Measurements from ENCODE around the gene HS6ST3.

HS6ST3 gene

DNA sequence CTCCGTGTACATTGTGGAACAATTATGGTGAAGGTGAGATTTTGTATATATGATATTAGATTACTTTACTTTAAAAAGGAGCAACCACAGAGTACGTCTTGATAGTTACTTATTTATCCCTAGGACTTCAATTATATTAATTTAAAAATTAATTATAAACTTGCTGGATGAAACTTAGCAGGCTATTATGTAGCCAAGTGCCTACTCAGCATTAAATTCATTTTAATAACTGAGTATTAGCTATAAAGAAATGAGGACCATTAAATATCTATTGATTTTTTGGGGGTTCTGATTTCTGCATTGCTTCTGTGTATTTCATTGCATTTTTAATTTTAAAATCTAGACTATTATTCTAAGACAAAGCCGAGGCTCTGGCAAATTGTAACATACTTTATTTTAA is 109.4 kb downstream of the HS6ST3 start:
- no peak for DNase-seq (ENCODE audit: low spot score)

DNA sequence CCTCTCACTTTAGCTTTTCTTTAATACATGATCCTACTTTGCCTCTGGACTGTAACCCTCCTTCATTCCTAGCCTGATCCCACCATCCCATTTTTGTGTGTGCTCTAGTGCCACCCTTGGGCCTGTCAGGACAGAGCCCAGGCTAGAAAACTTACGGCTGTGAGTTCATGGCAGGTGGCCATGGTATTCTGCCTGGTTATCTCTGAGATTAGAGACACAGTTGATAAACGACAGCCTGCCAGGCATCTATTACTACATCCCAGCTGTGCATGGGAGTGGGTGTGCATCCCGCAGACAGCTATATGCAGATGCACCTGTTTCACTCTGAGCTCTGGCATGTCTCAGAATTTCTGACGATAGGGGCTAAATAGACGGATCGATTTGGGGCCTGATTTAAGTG is 110.9 kb downstream of the HS6ST3 start:
- no peak for DNase-seq (ENCODE audit: low spot score)

DNA sequence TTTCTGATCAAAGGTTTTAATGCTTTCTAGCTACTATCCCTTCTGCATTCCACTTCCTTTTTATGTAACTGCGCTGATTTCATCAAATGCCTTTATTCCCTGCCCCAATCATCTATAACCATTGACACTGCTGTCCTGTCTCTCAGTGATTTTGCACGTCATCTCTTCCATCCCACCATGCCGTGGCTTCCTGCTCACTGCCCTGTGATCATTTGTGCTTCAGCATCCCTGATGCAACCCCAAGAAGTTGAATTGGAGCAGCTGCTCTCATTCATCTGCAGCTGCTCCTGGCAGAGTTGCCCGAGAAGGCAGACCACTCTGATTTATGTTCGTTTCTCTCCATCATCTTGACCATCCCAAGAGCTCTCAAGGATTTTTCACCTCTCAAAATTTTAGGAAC is 112.4 kb downstream of the HS6ST3 start:
- no peak for DNase-seq (ENCODE audit: low spot score)

DNA sequence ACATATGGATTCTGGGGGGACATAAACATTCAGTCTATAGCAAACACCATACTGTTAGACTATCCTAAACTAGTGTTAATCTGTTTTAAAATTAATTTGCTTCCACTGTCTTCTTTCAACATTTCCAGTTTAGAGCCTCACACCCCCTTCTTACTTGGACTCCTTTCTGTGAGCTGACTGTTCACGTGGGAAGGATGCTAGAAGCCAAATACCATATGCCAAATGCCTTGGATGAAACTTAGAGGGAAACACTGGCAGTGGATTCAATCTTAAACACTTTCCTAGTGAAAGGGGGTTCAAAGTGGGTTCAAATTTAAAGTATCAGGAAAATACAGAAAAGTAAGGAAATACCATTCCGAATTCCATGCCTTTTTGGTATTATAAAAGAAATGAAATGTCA is 113.6 kb downstream of the HS6ST3 start:
- DNase-seq (ENCODE audit: low spot score), result no peak

DNA sequence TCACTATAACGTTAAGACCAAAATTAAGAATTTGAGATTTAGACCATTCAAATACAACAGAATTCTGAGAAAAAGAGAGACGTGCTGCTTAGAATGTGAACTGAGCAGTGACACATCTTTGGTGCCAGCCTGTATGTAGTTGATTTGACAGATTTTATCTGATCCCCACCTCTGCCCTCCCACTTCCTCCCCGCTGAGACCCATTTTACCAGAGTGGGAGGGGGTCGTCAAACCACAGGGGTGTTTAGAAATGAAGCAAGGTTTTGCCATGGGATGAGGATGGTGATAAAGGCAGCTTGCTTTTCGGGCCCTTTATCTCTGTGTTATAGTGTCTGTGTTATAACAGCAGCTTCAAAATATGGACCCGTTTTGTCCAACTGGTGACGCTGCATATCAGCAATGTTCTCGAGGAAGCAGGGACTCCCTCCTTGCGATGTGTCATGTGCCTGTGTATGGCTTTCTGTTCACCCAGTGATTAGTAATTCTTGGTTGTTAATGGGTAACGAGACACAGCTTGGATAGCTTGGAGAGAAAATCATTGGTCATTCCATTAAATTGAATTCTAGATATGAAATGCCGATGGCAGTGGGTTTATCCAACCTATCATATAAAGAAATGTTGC is 125.0 kb downstream of the HS6ST3 start:
- DNase-seq (ENCODE audit: low spot score), result no peak

DNA sequence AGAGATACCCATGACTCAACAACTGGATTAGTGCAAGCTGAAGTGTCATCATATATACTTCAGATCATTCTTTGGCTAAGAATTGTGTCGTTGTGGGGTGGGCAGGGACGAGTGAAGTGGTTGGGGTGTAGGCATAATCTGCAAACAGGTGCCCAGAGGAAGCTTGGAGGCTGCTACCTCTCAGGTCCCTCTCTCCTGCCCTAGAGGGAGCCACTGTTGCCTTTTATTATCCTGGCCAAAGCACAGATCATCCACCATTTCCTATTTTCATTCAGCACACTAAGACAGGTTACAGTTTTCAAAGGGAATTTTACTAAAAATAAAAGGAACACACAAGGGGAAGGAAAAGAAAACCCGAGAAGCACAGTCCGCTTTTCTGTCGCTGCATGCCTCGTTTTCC is 126.6 kb downstream of the HS6ST3 start:
- no peak for DNase-seq (ENCODE audit: low spot score)

DNA sequence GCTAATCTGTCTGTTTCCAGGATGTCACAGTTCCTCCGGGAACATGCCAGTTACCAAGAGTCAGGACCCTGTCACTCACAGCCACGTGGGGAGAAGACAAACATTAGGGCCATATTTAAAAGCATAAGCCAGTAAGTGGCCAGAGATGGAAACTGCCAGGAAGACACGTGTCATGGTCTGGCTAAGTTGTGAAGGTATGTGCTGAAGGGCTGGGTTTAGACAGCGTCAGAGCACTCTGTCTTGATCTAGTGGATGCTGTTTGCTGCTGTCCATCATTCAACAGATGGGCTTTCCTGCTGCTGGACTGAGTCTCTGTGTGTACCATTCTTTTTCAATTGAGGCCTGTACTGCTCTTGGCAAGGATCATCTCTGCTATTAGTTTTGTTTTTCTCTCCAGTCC is 128.6 kb downstream of the HS6ST3 start:
- DNase-seq (ENCODE audit: low spot score), result no peak

DNA sequence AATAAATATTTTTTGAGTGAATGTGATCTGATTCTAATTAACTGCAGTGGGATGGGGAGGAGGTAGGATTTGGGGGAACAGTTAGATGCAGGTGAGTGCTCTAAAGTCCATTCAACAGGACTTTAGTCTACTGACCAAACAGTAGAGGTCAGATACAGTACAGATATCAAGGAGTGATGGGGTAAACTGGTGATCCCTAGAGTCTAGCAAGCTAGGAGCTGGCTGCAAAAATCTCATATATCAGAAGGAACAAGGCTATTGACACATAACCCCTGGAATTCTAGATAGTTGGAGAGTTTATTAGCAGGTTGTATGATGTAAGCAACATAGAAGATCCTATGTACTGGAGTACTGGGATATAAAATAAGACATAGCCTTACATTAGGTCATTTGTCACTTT is 131.6 kb downstream of the HS6ST3 start:
- DNase-seq (ENCODE audit: low spot score), result no peak

DNA sequence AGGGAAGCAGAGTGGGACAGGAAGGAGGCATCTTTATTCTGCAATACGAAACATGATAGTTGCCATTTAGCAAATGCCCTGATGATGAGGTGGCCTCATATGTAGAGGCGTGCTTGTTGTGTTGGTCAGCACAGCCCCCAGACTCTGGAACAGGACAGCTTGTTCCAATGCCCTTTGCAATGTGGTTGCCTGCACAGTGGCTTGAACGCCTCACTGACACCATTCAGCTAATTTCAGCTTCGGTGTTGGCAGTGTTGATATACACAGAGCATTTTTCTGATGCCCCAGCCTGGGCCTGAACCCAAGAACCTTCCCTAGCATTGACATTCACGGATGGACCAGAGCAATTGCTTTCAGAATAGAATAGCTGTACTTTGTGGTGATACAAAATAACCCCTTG is 133.3 kb downstream of the HS6ST3 start:
- peak; percentile 21 for DNase-seq (ENCODE audit: low spot score)

DNA sequence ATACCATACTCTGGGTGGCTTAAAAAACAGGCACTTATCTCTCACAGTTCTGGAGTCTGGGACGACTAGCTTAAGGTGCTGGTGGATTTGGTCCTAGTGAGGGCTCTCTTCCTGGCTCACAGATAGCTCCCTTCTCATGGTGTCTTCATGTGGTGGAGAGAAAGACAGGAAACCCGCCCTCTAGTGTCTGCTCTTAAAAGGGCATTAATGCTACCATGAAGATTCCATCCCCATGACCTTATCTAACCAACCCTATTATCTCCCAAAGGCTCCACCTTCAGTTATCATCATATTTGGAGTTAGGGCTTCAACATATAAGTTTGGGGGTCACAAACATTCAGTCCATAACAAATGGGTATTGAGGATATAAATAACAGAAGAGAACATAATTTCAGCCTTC is 139.4 kb downstream of the HS6ST3 start:
- no peak for DNase-seq (ENCODE audit: low spot score)

DNA sequence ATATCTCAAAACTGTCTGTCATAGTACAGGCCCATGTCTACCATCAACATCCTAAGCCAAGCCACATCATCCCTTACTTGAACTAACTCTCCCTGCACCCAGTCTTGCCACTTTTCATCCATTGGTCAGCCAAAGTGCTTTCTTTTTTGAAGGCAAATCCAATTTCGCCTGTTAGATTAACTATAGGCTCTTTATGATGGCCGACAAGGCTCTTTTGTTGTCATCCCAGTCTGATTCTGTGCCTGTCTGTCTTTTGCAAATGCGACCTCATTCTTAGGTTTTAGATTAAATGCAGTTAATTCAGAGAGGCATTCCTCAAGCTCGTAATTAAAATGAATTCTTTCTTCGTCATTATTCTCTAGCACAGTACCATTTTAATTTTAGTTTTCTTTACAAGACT is 148.3 kb downstream of the HS6ST3 start:
- no peak for DNase-seq (ENCODE audit: low spot score)

DNA sequence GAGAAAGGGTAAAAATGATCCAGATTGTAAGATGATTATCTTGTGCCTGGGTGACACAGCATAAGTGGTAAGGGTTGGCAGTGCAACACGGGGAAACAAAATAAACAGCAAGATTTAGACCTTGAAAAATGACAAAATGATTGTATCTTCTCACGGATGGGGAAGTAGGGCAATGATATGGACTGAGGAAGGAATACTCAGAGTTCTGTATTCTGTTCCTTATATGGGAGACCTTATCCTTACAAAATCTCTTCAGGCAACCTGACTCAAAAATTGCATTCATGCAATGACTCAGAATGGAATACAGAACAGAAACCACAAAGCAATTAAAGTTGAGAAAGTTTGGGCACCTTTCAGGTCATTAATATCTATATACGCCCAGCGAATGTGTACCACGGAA is 149.0 kb downstream of the HS6ST3 start:
- DNase-seq (ENCODE audit: low spot score), result no peak

DNA sequence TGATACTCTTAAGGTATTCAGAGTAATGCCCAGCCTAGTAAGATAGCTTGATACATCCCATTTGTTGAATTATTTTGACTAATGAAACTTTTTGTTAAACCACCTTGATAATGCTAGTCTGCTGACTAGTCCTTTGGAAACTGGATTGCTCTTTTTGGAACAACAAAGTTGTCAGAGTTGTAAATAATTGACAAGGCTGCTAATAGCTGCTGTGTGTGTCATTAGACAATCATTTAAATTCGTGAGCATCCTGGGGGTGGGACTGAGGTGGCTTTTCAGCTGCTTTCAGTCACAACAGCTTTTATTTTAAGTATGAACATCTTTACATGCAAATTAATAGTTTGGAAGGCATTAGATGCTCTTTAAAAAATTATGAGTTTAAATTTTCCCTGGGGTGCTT is 153.5 kb downstream of the HS6ST3 start:
- no peak for DNase-seq (ENCODE audit: low spot score)

DNA sequence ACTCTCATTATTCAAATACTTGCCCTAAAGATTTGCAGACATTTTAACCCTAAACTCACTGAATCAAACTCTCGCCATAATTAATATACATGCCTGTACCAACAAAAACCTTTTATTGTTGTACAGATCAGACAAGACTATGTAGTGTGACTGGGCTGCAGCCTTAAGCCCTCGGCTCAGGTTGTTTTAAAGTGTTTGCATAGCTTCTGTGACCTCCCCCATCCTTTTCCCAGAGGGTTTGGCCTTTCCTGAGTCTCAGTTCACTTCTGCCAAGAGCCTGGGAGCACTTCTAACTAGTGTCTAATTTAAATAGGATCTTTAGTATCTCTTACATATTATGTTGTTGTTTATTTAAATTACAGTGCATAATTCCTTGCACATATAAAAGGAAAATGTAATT is 158.2 kb downstream of the HS6ST3 start:
- DNase-seq (ENCODE audit: low spot score), result no peak

DNA sequence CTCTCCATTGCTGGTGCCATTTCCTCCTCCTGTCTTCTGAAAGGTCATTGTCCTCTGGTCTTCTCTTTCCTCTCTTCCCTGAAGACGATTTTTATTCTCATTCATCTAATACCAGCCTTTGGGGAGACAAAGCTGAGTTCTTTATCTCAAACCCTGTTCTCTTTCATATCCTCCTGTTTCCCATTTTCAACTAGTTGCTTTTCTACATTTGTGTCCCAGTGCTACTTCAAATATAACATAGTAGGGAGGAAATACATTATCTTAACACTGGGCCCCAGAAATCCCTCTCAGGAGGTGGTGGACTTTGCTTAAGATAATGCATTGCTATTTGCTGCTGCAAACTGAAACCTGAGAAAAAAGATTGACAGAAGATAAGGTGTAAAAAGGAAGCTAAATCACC is 159.1 kb downstream of the HS6ST3 start:
- no peak for DNase-seq (ENCODE audit: low spot score)

DNA sequence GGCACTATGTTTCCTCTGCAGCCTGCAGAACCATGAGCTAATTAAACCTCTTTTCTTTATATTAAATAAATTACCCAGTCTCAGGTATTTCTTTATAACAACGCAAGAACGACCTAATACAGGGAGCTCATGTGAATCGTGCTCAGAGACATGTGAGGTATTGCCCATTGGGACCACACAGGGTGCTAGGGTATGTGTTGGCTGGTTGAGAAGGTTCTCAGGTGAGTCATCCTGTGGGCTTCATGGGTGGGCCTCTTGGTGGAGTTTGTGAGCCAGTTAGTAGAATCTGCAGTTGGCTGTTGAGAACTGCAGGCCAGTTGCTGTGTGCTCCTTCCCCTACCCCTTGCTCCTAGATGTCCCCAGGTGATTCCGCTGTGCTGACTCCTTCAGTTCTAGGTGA is 163.0 kb downstream of the HS6ST3 start:
- DNase-seq (ENCODE audit: low spot score), result no peak

DNA sequence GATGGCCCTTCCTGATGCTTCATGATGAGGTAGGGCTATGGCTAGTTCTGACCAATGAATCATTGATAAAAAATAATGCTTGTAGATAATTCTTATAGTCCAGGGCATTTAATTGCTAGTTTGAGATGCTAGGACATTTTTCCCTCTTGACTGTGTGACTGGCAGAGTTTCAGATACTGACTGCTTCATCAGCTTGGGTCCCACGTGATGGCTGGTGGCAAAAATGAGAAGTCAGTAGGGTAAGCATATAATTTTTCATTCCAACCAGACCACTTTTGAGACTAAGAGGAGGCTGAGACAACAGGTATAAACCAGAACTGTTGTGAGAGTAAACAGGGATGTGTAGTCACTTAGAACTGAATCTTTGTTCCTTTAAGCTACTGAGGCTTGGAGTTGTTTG is 183.3 kb downstream of the HS6ST3 start:
- DNase-seq (ENCODE audit: low spot score), result no peak

DNA sequence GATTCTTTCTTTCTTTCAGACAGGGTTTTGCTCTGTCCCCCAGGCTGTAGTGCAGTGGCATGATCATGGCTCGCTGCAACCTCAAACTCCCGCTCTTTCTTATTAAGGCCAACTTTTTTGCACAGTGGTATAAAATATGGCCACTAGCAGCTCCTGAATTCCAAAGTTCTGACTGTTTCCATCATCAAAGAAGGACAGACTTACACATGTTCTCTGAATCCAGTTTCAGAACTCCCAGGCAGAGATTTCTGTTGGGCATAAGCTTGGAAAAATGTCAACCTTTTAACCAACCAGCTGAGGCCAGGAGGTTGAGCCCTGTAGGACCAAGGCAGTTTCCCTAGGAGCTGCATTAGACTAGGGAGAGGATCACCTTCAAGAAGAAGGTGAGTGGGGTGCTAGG is 184.1 kb downstream of the HS6ST3 start:
- no peak for DNase-seq (ENCODE audit: low spot score)

DNA sequence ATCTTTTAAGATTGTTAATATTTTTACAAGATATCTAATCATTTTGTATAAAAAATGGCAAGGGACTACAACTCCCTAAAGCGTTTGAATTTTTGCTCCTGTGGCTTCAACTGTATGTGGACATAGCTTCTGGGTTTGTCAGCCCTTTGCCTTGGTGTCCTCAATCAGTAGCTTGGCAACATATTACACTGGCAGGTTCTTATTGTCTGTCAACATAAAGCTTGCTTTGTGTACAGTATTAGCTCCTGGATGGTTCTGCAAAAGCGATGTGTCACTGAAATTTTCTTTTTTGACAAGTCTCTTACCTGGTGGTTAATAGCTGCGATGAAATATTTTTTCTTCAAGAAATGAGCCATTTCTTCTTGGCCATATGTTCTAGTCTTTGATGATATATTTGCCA is 190.0 kb downstream of the HS6ST3 start:
- DNase-seq (ENCODE audit: low spot score), result no peak

DNA sequence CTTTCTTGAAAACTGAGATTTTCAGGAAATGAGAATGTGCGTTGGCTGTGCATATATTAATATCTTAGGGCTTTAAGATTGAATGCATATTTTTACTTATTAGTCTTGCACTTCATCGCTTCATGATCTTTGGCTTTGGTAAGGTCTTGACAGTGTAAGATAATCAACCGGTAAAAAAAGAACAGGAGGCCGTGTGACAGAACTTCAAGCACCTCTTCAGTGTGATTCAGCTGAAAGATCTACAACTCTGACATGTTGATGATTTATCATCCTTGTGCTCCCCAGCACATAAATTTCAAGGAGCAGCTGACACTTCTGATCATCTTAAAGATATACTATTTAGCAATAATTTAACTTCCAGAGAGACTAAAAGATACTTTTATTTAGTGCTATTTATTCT is 195.1 kb downstream of the HS6ST3 start:
- no peak for DNase-seq (ENCODE audit: low spot score)

DNA sequence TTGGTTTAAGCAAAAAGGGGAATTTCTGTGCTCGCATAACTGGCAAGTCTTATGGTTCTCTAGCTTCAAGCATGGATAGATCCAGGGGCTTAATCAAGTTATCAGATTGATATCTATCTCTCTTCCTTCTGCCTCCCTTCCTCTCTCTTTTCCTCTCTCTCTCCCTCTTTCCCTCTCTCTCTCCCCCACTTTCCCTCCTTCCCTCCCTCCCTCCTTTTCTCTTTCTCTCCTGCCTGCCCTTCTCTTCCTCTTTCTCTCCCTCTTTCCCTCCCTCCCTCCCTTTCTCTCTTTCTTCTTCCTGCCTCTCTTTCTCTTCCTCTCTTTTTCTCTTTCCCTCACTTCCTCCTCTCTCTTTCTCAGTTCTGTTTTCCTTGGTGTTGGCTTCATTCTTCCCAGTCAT is 195.8 kb downstream of the HS6ST3 start:
- DNase-seq (ENCODE audit: low spot score), result no peak

DNA sequence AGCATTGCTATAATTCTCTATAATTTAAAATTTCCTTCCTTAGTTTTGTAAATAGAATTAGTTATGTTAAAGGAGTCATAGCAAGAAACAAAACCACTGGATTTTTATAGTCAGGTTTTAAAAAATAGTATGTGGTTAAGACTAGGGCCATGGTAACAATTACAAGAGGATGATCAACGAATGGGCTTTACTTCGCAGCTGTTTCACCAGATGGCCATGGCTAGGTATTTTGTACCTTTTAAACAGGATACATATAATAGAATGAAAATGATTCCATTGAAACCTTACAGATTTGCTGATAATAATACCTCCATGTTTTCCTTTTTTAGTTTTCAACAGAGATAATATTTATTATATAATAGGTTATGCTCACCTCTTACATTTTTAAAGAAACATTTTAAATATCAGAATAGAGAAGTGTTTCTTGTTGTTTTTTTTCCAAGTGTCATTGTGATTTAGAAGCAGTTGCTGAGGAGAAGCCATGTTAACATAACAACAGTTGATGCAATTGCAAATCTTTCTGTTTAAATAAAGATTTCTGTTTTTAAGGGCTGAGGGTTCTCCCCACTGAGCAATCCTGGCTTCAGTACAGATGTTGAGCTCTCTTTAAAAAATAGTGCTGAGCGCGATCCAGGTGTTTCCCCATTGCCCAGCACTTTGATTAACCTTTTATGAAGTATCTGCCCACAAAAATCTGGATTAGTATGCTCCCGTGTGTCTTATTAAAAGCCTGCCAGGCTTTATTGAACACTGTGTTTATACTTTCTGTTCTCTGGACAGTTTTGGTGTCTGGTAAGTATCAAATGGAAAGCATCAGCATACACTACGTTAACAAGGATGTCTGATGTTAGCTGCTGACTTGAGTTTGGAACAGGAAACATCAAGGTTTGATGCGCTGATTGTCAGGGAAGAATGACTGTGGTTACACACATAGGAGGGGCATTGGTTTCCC is 205.3 kb downstream of the HS6ST3 start:
- DNase-seq (ENCODE audit: low spot score), result no peak

DNA sequence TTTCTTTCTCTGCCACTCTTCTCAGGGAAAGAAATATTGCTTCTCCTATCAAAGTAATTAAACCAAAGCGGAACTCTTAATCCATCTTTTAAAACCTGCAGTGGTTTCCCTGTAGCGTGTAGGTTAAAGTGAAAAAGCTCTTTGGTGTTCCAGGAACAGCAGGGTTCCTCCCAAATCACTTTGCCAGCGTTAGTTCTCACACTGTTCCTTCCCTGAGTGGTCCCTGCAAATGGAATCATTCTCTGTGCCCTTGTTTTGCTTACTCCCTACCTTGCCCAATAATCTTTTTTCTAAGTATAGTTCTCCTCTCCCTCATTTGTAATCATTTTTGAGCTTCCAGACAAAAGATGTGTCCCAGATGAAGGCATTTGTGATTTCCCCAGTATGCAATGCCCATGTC is 207.5 kb downstream of the HS6ST3 start:
- no peak for DNase-seq (ENCODE audit: low spot score)

DNA sequence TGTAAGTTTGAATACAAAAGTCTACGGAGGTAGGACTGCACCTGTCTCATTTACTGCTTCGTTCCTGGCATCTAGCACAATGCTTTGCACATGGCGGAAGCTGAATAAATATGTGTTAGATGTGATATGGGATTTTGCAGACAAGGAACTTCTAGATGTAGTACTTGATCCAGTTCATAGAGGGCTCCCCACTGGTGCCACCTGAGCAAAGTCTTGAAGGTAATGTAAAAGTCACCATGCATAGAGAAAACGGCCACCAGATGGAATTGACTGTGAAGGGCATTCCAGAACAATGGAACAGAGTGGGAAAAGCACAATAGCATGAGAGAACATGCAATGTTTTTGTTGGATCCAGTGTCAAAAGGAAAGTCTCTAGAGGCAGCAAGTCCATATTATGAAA is 209.3 kb downstream of the HS6ST3 start:
- DNase-seq (ENCODE audit: low spot score), result no peak

Data from Ammon's horn (tissue), 1 donor.